Lower leg skin (tissue), 4 donors: Measurements from ENCODE around the gene TRIM9. TPM values are rescaled to one million over a fixed set of nuclear protein-coding genes. Genes with fewer than 3 reads are reported as not detected.
"Not testable (repeated sequence)": the region's sequence is repeated elsewhere in the genome, so short reads cannot be mapped to it uniquely, and the experiment has no call there.

Experiments
- DNase-seq, 2 donors: peaks; one replicate each; pipeline ENCODE4 v3.0.0-alpha.2; 2019; ENCODE audit warnings: low spot score in 2 of 2
- H3K4me3 ChIP-seq: fragments of 200-600 bp; sonication (generic); 2 replicates; pipeline ENCODE4 v1.5.1; 2017; ENCODE audit warnings: mild to moderate bottlenecking, low read depth; ENCODE audit not compliant: poor library complexity, severe bottlenecking
- POLR2A ChIP-seq, 2 donors: fragments of 450-650 bp; IDR thresholded peaks; one replicate each; pipeline ENCODE4 v1.6.1; 2016 to 2017; ENCODE audit warnings: antibody characterized with exemption in 2 of 2, mild to moderate bottlenecking in 1 of 2, moderate library complexity in 1 of 2
- WGBS, 2 donors: methylation state at CpG; one replicate each; pipeline ENCODE4 v1.1.5; 2018; 5-methylcytosine and 5-hydroxymethylcytosine counted together
- intact Hi-C: fragments of 100-400 bp; cut with DNase I; formaldehyde crosslinking; loops from one replicate; pipeline ENCODE4 v1.15.0; 2023; ENCODE audit warnings: low total_unique reads
- total RNA-seq, 4 donors: library from RNA; depleted of rRNA; stranded (reverse); fragments of >200 nt; gene quantifications; one replicate each; pipeline ENCODE4 v1.1.0, GENCODE V29; 2016
- TF ChIP-seq, protein P1 (sequence below), 3 donors: fragments of 450-650 bp; IDR thresholded peaks; one replicate each; pipeline ENCODE4 v1.5.1; 2016; ENCODE audit warnings: antibody characterized with exemption in 3 of 3, mild to moderate bottlenecking in 3 of 3, moderate library complexity in 2 of 3

Gene TRIM9
- total RNA-seq, 4 donors from 2014 or later: 0.76 to 3.0 (median 1.4) TPM

GRCh38 chr14:50957296-50957695 is 137.6 kb downstream of the TRIM9 start:
- intact Hi-C loops: no loop called here
- TF ChIP-seq, protein P1, sequence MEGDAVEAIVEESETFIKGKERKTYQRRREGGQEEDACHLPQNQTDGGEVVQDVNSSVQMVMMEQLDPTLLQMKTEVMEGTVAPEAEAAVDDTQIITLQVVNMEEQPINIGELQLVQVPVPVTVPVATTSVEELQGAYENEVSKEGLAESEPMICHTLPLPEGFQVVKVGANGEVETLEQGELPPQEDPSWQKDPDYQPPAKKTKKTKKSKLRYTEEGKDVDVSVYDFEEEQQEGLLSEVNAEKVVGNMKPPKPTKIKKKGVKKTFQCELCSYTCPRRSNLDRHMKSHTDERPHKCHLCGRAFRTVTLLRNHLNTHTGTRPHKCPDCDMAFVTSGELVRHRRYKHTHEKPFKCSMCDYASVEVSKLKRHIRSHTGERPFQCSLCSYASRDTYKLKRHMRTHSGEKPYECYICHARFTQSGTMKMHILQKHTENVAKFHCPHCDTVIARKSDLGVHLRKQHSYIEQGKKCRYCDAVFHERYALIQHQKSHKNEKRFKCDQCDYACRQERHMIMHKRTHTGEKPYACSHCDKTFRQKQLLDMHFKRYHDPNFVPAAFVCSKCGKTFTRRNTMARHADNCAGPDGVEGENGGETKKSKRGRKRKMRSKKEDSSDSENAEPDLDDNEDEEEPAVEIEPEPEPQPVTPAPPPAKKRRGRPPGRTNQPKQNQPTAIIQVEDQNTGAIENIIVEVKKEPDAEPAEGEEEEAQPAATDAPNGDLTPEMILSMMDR (IDR thresholded peaks at IDR 0.05): no peak
- TF ChIP-seq POLR2A (IDR thresholded peaks at IDR 0.05): no peak
- no peak overlapping the region for H3K4me3 ChIP-seq
- 72 to 77% methylated on average over 3 of the region's 3 CpGs for WGBS, 2 donors
- DNase-seq: no peak

GRCh38 chr14:50956421-50956820 is 138.5 kb downstream of the TRIM9 start:
- WGBS, 2 donors: 79 to 86% methylated on average over 23 to 31 of the region's 32 CpGs
- intact Hi-C loops, DNase-seq, H3K4me3 ChIP-seq: not testable (repeated sequence)

DNA sequence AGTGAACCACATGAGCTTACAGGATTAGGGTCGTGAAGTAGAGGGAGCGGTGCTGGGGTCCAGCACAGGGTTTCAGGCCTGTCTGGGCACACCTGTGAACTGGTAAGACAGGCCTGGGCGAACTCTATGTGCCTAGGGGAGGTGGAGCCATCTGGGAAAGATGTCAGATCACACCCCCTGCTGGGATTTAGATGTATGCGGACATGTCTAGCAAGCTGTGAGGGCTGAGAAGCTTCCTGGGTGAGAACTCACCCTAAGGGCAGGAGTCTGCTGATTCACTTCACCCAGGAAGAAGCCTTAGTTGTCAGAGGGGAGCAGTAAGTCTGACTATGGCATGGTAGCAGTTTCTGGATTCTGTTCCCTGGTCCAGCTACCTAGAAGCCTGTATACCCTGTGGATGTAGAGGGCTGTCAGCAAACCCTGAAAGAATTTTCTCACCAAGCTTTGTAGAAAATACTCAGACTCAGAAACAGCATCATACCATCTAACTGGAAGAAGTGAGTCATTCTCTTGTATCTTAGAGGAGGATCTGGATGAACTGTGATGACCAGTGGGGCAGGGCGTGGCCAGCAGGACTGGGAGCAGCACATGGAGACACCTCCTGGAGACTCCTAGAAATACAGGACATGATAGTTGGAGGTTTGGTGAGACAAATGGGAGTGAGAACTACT is 139.4 kb downstream of the TRIM9 start:
- TF ChIP-seq, protein P1 (IDR thresholded peaks at IDR 0.05): no peak
- no peak for TF ChIP-seq POLR2A (IDR thresholded peaks at IDR 0.05)
- intact Hi-C loops: no loop called here
- 42 to 56% methylated on average over 5 of the region's 5 CpGs for WGBS, 2 donors
- peak in 1 of 2 donors; percentile 81 for DNase-seq
- H3K4me3 ChIP-seq: no peak overlapping the region

DNA sequence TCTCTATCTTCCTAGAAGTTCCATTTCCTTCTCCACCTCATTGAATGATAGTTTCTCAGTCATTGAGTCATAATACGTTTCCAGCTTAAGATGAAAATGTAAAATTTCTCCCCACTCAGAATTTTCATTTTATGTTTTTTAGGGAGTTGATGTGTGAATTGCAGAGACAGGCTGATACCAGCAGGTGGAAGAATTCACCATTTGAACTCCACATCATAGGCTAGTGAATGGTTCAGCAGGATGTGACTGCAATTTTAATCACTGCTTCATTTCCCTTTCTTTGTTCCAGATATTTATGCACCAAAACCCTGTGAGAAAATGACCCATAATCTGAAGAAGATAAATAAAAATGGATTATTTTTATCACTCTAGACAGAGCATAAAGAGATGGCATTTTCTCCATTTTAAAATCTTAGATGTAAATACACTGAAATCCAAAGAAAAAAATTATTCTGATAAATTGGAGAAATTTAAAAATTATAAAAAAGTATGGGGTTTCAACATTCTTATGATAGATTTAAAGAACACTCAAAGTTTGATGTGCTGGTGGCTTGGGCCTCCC is 140.0 kb downstream of the TRIM9 start:
- no peak overlapping the region for H3K4me3 ChIP-seq
- 12 to 21% methylated on average over 1 of the region's 1 CpG for WGBS, 2 donors
- TF ChIP-seq, protein P1 (IDR thresholded peaks at IDR 0.05): no peak
- no peak for TF ChIP-seq POLR2A (IDR thresholded peaks at IDR 0.05)
- intact Hi-C loops: no loop called here
- no peak for DNase-seq

GRCh38 chr14:50953502-50953901 is 141.4 kb downstream of the TRIM9 start:
- H3K4me3 ChIP-seq: no peak overlapping the region
- TF ChIP-seq, protein P1 (IDR thresholded peaks at IDR 0.05): no peak
- no peak for TF ChIP-seq POLR2A (IDR thresholded peaks at IDR 0.05)
- intact Hi-C loops: no loop called here
- WGBS, 2 donors: 83 to 91% methylated on average over 1 of the region's 1 CpG
- DNase-seq: no peak

GRCh38 chr14:50951032-50951431 is 143.9 kb downstream of the TRIM9 start:
- DNase-seq: no peak
- 93 to 96% methylated on average over 6 of the region's 6 CpGs for WGBS, 2 donors
- TF ChIP-seq, protein P1 (IDR thresholded peaks at IDR 0.05): no peak
- no peak for TF ChIP-seq POLR2A (IDR thresholded peaks at IDR 0.05)
- no peak overlapping the region for H3K4me3 ChIP-seq
- intact Hi-C loops: no loop called here
